GM18867 (cell line): ENCODE results near the gene PTCD2.

Experiments used
- ATAC-seq: cut with Tn5 transposase; IDR thresholded peaks from one replicate; pipeline ENCODE4 v1.9.1; 2021; ENCODE audit warnings: mild to moderate bottlenecking, moderate library complexity; ENCODE audit not compliant: unreplicated experiment

Gene PTCD2

GRCh38 chr5:72408603-72409002 lies 88.4 kb downstream of the PTCD2 start:
- ATAC-seq = no peak

GRCh38 chr5:72410688-72411295 lies 90.6 kb downstream of the PTCD2 start:
- ATAC-seq = no peak

GRCh38 chr5:72412283-72413055 lies 92.3 kb downstream of the PTCD2 start:
- no peak for ATAC-seq

- ATAC-seq = no peak
These were observed 95.6 kb downstream of the PTCD2 start for GRCh38 chr5:72415616-72416325.

- no peak for ATAC-seq
These were observed 97.3 kb downstream of the PTCD2 start for GRCh38 chr5:72417333-72418062.
